Left forelimb (tissue), 1 donor: ENCODE results near the gene ENTREP1.
"Not testable (repeated sequence)": the region's sequence is repeated elsewhere in the genome, so short reads cannot be mapped to it uniquely, and the experiment has no call there.

Source experiments
- DNase-seq: peaks from one replicate; pipeline ENCODE4 v3.0.0-alpha.2; 2018; ENCODE audit warnings: low spot score

Gene ENTREP1

GRCh38 chr9:69324549-69325401 lies at the start of gene ENTREP1:
Gene ENTREP1, plus strand, starts transcription at chr9:69325215. Its CDS starts 95 bp downstream, at chr9:69325310.
- no peak for DNase-seq

- no peak for DNase-seq
These were observed 48.2 kb upstream of the ENTREP1 start for GRCh38 chr9:69276775-69277174.

GRCh38 chr9:69279084-69279731 lies 45.8 kb upstream of the ENTREP1 start:
- DNase-seq: no peak

GRCh38 chr9:69279733-69280132 lies 45.3 kb upstream of the ENTREP1 start:
- DNase-seq: no peak

- DNase-seq: no peak
These were observed 42.0 kb upstream of the ENTREP1 start for GRCh38 chr9:69283003-69283402.

GRCh38 chr9:69292078-69292477 lies 32.9 kb upstream of the ENTREP1 start:
- DNase-seq: no peak

GRCh38 chr9:69293156-69293555 lies 31.9 kb upstream of the ENTREP1 start:
- DNase-seq: no peak

- DNase-seq: no peak
These were observed 29.0 kb upstream of the ENTREP1 start for GRCh38 chr9:69295872-69296552.

GRCh38 chr9:69297300-69297980 lies 27.6 kb upstream of the ENTREP1 start:
- DNase-seq: no peak

- DNase-seq: no peak
These were observed 25.7 kb upstream of the ENTREP1 start for GRCh38 chr9:69299315-69299714.

- no peak for DNase-seq
These were observed 25.2 kb upstream of the ENTREP1 start for GRCh38 chr9:69299826-69300225.

- no peak for DNase-seq
These were observed 21.7 kb upstream of the ENTREP1 start for GRCh38 chr9:69303331-69303730.

GRCh38 chr9:69306895-69307445 lies 18.0 kb upstream of the ENTREP1 start:
- not testable (repeated sequence) for DNase-seq

- DNase-seq: no peak
These were observed 17.4 kb upstream of the ENTREP1 start for GRCh38 chr9:69307446-69308205.

GRCh38 chr9:69308206-69308931 lies 16.6 kb upstream of the ENTREP1 start:
- no peak for DNase-seq

- no peak for DNase-seq
These were observed 11.8 kb upstream of the ENTREP1 start for GRCh38 chr9:69313175-69313574.

GRCh38 chr9:69314547-69314946 lies 10.5 kb upstream of the ENTREP1 start:
- no peak for DNase-seq

- DNase-seq: no peak
These were observed 7.9 kb upstream of the ENTREP1 start for GRCh38 chr9:69317081-69317480.

- no peak for DNase-seq
These were observed 7.1 kb upstream of the ENTREP1 start for GRCh38 chr9:69317894-69318293.

GRCh38 chr9:69319324-69320025 lies 5.5 kb upstream of the ENTREP1 start:
- DNase-seq: no peak
